Stimulated activated CD4-positive, alpha-beta T cell treated with anti-CD3 and anti-CD28 coated beads, Interleukin-15, amount 100 ng/mL, for 48 hours (primary cell): Measurements from ENCODE around the gene ITPR3.

Experiments used
- DNase-seq, 2 donors: peaks; one replicate each; pipeline ENCODE4 v3.0.0-alpha.2; 2020; ENCODE audit warnings: low read depth in 2 of 2

ITPR3 gene

GRCh38 chr6:33620856-33621710, at the start of gene ITPR3:
TSS of gene ITPR3 (plus strand) at chr6:33621322. CDS start at chr6:33621603, 281 bp downstream.
- DNase-seq: peak; percentile 50 to 57

- no peak for DNase-seq
Observed at GRCh38 chr6:33571637-33572316, 49.3 kb upstream of the ITPR3 start.

GRCh38 chr6:33575211-33575610, 45.9 kb upstream of the ITPR3 start:
- no peak for DNase-seq

DNA sequence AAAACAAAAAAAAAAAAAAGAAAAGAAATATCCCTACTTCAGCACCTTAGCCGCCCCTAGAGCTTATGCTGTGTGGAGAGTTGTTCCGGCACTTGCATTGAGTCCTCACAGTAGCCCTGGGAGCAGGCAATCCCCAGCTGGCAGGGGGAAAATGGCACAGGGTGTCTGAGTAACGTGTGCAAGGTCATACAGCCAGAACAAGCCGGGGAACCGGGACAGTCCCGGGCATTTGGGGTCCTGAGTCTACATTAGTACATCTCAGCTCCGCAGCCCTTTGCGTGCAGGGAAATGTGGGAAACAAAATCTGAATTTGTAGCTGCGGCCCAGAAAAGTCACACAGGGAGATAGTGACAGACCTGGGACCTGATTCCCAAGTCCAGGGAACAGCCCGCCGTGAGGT, 44.5 kb upstream of the ITPR3 start:
- DNase-seq: no peak

GRCh38 chr6:33577106-33577535, 44.0 kb upstream of the ITPR3 start:
- DNase-seq: no peak

- DNase-seq: no peak
Observed at GRCh38 chr6:33577718-33578117, 43.4 kb upstream of the ITPR3 start.

DNA sequence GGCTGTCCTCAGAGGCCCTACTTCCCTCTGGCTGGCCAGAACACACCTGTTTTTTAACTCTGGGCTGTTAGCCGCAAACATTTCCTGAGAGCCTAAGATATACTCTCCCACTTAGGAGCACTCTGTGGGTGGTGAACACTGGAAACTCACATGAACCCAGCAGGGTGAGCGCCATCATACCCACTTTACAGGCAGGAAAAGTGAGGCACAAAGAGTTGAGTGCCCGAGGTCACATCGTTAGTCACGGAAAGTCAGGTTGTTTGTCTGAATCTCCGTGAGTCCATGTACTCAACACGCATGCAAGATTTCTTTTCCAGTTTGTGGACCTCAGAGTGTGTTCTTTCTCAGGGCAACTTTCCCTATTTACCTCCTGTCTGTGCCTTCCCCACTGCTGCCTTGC, 43.0 kb upstream of the ITPR3 start:
- DNase-seq: no peak

- peak in 1 of 2 donors; percentile 32 for DNase-seq
Observed at GRCh38 chr6:33578588-33579011, 42.5 kb upstream of the ITPR3 start.

- peak; percentile 76 to 81 for DNase-seq
Observed at GRCh38 chr6:33579828-33580714, 41.1 kb upstream of the ITPR3 start, which contains the start of gene BAK1. TSS of gene BAK1 (minus strand) at chr6:33580276. CDS start at chr6:33577604, 2,672 bp downstream.

GRCh38 chr6:33581186-33581585, 39.9 kb upstream of the ITPR3 start:
- no peak for DNase-seq

DNA sequence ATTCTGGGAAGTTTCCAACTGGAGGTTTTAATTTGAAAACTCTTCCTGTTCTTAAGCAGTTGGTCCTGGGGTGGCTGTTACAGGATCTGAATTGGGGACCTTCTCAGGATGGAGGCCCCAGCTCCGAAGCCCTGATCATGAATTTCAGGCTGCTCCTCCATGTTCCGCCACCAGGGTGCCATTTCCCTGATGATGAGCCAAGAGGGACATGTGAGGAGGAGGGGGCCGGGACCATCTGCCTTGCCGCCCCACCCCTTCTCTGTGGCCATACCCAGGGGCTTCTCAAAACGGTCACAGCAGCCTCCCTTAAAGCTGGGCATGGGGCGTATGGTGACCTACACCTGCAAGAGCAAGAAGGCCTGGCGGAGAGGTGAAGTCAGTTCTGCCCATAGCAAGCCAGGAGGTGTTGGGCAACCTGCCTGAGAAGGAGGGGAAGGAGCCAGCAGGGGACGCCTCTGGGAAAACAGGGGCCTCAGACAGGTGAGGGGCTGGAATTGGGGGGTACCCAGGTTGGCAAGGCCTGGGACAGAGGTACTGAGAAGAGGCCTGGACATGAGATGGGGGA, 37.4 kb upstream of the ITPR3 start:
- no peak for DNase-seq

DNA sequence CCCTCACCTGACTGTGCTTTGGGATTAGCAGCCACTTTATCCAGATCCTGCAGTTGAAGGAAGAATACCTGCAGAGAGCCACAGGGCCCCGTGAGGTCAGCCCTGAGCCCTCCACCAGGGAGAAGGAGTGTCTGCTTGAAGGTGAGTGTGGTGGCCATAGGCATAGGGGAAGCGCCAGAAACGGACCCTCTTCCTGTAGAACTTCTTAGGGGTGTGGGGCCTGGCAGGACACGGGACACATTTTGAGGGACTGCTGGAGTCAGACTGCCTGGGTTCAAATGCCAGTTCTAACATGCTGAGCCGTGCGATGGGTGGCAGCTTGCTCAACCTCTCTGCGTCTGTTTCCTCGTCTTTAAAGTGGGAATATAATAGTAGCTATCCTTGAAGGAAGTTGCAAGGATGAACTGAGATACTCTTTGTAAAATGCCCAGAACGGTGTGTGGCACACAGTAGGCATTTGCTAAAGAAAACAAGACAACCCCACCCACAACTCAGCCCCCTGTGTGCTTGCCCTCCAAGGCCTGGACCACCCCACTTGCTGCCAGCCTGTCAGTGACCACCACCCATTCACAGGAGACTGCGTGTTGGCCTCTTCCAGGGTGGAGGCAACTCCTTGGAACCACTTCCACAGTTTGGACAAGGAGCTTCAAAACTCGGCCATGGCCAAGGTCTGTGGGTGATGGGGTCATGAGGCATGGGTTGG, 36.3 kb upstream of the ITPR3 start:
- DNase-seq: no peak

DNA sequence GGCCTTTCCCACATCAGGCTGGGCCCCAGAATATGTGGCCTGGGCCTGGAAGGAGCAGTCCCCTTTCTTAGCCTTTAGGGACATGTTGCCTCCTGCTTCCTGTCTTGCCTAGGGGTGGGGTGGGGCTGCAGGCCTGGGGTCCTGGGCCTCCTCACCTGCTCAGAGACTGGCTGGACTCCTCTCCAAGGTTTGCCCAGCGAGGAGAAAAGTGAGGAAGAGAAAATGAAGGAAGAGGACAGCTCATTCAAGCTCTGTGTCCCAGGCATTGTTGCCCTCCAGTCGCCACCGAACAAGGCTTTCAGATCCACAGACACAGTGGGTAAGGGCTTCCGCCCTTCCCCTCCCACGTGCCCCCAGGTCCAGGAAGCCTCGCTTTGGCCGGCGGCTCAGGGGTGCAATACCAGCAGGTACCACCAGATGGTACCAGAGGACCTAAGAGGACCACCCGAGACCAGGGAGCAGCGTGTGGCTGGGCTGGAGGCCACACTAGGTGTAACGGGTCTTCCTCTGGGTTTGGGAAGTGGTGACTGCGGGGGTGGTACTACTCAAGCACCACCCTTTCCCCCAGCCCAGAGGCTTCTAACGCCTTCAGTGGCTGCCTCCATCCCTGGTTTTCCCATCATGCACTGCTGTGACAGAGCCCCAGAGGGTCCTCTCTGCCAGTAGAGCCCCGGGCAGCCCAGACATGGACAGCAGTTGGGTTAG, 35.6 kb upstream of the ITPR3 start:
- peak; percentile 75 to 88 for DNase-seq

DNA sequence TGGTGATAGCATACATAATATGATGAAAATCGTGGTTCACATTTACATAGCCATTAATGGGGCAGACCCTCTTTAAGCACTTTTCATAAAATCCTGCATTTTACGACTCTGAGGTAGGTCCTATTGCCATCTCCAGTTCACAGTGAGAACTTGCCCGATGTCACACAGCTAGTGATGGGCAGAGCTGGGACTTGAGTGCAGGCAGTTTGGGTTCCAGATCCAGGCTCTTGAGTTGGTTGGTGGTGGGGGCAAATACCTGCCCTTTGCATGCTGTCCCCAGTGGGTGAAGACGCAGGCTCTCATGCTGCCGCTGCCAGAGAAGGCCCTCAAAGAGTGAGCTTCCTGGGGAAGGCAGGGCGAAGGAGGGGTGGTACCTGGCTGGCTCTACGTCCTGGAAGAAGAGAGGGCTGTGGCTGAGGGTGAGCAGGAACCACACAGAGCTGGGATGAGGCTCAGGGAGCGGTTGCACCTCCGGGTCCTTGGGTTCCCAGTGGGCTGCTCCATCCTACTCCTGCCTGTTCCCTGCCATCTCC, 34.9 kb upstream of the ITPR3 start:
- DNase-seq: no peak

DNA sequence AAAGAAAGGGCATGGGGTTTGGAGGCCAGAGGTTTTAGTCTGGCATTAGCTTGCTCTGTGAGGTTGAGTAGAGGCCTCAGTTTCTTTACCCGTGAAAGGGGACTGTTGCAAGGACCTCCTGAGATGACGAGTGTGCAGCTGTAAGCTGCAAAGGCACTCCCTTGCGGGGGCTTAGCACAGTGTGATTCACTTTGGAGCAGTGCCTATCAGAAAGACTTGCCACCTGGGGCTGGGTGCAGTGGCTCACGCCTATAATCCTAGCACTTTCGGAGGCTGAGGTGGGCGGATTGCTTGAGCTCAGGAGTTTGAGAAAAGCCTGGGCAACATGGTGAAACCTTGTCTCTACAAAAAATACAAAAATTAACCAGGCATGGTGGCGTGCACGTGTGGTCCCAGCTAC, 33.6 kb upstream of the ITPR3 start:
- no peak for DNase-seq

- DNase-seq: no peak
Observed at GRCh38 chr6:33588894-33589293, 32.2 kb upstream of the ITPR3 start.

GRCh38 chr6:33589392-33589730, 31.8 kb upstream of the ITPR3 start:
- no peak for DNase-seq

DNA sequence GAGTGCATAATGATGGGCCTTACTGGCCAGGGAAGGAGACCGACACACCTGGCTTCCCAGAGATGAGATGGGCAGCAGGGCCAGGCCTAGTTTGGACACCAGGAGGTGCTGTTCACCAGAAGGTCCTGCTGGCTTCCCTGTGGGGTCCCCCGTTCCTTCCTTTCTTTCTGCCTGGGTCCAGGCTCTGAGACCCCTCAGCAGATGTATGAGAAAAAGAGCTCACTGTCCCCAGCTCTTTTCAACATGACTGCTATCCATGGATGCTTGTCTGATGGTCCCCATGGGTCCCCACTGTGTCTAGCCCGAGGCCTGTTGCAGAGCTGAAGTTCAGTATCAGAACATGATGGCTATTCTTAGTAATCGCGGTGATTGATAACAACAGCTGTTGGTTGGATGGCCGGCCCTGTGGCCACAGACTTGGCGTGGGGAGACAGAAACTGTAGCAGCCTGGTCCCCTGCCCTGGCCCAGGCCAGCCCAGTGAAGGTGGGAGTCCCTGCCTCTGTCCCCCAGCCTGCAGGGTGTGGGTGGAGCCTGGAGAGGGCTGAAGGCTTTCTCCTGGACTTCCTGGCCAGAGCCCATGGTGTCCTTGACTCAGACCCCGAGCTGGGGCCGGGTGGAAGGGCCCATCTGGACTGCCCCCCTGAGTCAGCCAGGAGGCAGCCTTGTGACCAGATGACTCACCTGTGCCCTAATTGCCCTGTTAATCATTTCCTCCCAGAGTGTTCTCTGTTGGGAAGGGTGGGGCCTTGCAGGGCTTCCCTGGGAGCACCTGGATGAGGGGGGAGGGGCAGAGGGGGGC, 31.2 kb upstream of the ITPR3 start:
- peak in 1 of 2 donors; percentile 38 for DNase-seq

GRCh38 chr6:33590531-33591198, 30.5 kb upstream of the ITPR3 start:
- no peak for DNase-seq
